Vein endothelial cell (primary cell): ENCODE data around the gene CYP2C9. TPM values are rescaled to one million over a fixed set of nuclear protein-coding genes. Genes with fewer than 3 reads are reported as not detected.

ENCODE experiments used
- small RNA-seq: library from RNA; depleted of rRNA; stranded (forward); fragments of <200 nt; gene quantifications from one replicate; pipeline ENCODE3, GENCODE V24; 2012
- total RNA-seq: library from RNA; depleted of rRNA; stranded (reverse); fragments of >200 nt; gene quantifications from 2 replicates; pipeline ENCODE4 v1.2.3, GENCODE V29; 2012

Gene CYP2C9
- not detected in 2 replicates for total RNA-seq

GRCh38 chr10:94938383-94938782, at the start of gene CYP2C9:
TSS of gene CYP2C9 (plus strand) at chr10:94938658. CDS start at chr10:94938683, 25 bp downstream.

Small RNA genes lying within 50 kb of the gene (small RNA-seq; reads per million reads assigned to genes)
- not detected for gene CYP2C60P

Other genes starting within 250 kb of the CYP2C9 start
- not detected in 2 replicates for gene CYP2C19, start 176.0 kb upstream of the CYP2C9 start, total RNA-seq
- 0.33 TPM in 1 of 2 replicates, not detected in the other for gene CYP2C8, start 130.8 kb downstream of the CYP2C9 start, total RNA-seq